NCI-H510A (cell line): ENCODE results near the gene MPV17L2.

Source experiments
- DNase-seq: peaks from one replicate; lab custom pipeline; 2025; lab: John Stamatoyannopoulos, UW

The MPV17L2 gene

GRCh38 chr19:18245297-18245696 lies 52.3 kb downstream of the MPV17L2 start:
- DNase-seq, result no peak
